SU-DHL-6 (cell line): ENCODE data around the gene PIF1.

ENCODE experiments used
- CTCF ChIP-seq: fragments of 200-600 bp; sonication (generic); IDR thresholded peaks from one replicate; pipeline ENCODE4 v1.5.1; 2017; ENCODE audit warnings: antibody characterized with exemption, mild to moderate bottlenecking, low read length, moderate library complexity; ENCODE audit not compliant: insufficient read depth, poor library complexity, severe bottlenecking
- EZH2phosphoT487 ChIP-seq: fragments of 200-600 bp; sonication (generic), shearing (Covaris generic); conservative IDR thresholded peaks from 2 replicates; pipeline ENCODE4 v1.6.1; 2018; ENCODE audit warnings: mild to moderate bottlenecking, antibody characterized with exemption, low read length, moderate library complexity, mixed read lengths

GRCh38 chr15:64774037-64774628 lies 51.3 kb downstream of the PIF1 start:
- TF ChIP-seq EZH2phosphoT487 = no peak
- TF ChIP-seq CTCF = no peak
